ENCODE results near the gene SETD5.

- no peak for TF ChIP-seq CTCF (IDR thresholded peaks at IDR 0.05)
- TF ChIP-seq POLR2A (IDR thresholded peaks at IDR 0.05) = no peak
Observed at GRCh38 chr3:9385187-9386077, 12.0 kb upstream of the SETD5 start.

All from uterus (tissue), 2 donors.